ENCODE data around the gene SYMPK.
A peak's percentile ranks its signal among the peaks of the same experiment; 100 is the strongest.
"Not testable (repeated sequence)": the region's sequence is repeated elsewhere in the genome, so short reads cannot be mapped to it uniquely, and the experiment has no call there.

Gene SYMPK

DNA sequence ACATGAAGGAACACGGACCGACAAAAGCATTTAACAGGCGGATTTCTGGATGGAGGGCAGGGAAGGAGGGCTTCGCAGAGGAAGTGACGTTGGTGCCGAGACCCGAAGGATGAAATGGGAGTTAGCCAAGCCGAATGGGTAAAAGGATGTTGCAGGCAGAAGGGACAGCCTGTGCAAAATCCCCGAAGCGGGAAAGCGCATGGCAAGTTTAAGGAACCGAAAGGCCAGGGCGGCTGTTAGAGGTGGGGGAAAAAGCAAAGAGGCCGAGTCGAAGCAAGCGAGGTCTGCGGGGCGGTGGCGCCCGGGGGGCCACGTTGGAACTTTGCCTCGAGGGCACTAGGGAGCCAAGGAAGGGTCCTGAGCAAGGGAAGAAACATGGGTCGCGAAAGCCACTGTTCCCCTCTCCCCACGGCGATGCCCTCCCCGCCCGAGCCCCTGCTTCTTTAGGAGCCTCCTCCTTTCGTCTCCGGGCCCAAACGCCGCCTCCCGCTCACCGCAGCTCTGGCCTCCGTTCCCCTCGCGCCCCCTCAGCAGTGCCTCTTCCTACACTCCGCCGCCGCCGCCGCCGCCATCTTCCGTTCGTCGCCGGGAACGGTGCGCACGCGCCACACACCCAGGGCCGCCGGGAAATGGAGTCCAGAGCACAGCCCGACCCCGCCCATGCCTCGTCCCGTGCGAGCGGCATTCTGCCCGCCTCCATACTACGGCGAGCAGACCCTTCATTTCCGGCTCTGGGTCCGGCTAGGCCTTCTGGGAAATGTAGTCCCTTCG lies at the start of gene SYMPK:
Gene SYMPK, minus strand, starts transcription at position 584 of the 771 bp plus-strand sequence. CDS start 8,652 bp downstream, outside the sequence.
- DNase-seq: peak; percentile 99

DNA sequence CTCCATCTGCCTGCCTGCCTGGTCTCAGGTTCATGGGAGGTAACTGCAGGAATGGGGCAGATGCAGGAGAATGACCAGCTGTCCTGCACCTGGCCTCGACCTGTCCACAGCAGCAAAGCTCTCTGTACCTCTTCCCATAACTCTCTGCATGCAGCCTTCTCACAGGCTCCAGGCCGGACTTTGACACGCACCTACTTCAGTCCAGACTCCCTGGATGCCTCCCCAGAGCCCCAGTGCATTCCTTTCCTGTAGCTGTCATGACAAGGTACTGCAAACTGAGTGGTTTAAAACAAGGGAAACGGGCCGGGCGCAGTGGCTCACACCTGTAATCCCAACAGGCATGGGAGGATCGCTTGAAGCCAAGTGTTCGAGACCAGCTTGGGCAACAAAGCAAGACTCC lies 48.3 kb upstream of the SYMPK start:
- DNase-seq: no peak

- no peak for DNase-seq
Observed at GRCh38 chr19:45908956-45909355, 46.0 kb upstream of the SYMPK start.

DNA sequence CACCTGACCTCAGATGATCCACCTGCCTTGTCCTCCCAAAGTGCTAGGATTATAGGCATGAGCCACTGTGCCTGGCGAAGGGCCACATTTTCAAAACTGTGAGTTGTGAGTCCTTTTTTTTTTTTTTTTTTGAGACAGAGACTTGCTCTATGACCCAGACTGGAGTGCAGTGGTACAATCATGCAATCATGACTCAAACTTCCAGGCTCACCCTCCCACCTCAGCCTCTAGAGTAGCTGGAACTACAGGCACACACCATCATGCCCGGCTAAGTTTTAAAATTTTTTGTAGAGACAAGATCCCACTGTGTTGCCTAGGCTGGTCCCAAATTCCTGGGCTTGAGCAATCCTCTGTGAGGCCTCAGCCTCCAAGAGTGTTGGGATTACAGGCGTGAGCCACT lies 43.3 kb upstream of the SYMPK start:
- DNase-seq: no peak

GRCh38 chr19:45905011-45905410 lies 42.1 kb upstream of the SYMPK start:
- DNase-seq: no peak

- DNase-seq: peak; percentile 99
Observed at GRCh38 chr19:45902651-45903625, 40.0 kb upstream of the SYMPK start.

DNA sequence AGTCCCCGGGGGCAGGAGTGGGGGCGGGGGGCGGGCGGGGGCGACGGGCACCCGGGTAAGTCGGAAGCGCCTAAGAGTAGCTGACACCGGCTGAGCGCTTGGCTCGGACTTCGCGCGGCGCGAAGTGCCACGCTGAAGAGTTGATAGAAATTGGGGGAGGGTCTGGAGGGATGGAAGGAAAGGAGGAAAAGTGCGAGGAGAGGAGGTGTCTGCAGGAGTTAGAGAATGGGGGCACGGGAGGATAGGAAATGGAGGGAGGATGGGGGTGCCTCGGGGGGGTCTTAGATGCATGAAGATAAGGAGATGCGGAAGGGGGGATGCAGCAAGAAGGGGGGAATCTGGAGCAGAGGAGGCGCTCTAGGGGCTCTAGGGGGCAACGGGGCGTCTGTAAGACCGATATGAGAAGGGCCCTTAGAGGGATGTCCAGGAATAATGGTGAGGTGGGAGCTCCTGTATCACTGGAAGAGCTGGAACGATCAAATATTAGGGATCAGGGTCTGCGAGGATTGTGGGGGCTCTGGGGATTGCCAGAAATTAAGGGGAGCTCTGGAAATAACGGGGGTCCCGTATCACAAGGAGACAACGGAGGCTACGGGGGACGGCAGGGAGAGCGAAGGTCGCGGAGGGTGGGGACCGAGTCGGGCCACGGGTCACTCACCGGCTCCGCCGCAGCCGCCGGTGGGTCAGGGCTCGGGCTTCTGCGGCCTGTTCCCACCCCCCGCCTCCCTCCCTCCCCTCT lies 39.1 kb upstream of the SYMPK start, which contains the start of gene MYPOP:
Gene MYPOP, minus strand, starts transcription at position 702 of the 739 bp plus-strand sequence. CDS start 840 bp downstream, outside the sequence.
- DNase-seq: peak in 1 of 2 experiments; percentile 11

DNA sequence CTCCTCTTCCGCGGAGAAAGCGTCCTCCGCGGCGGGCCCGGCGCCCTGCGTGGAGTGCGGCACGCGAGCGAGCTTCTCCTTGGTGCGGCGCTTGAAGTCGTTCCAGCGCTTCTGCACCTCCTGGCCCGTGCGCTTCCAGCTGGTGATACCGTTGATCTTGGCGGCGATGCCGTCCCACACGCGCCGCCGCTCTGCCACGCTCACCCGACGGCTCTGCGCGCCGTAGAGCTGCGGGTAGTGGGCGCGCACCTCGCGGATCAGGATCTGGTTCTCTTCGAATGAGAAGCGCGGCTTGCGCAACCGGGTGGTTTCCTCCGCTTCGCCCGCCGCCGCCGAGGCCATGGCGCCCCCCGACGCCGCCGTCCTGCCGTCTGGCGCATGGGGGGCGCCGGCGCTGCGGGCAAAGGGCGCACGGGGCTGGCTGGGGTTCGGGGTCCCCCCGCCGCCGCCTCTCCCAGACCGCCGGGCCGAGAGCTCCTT lies 38.5 kb upstream of the SYMPK start:
- DNase-seq: peak; percentile 33 to 40

DNA sequence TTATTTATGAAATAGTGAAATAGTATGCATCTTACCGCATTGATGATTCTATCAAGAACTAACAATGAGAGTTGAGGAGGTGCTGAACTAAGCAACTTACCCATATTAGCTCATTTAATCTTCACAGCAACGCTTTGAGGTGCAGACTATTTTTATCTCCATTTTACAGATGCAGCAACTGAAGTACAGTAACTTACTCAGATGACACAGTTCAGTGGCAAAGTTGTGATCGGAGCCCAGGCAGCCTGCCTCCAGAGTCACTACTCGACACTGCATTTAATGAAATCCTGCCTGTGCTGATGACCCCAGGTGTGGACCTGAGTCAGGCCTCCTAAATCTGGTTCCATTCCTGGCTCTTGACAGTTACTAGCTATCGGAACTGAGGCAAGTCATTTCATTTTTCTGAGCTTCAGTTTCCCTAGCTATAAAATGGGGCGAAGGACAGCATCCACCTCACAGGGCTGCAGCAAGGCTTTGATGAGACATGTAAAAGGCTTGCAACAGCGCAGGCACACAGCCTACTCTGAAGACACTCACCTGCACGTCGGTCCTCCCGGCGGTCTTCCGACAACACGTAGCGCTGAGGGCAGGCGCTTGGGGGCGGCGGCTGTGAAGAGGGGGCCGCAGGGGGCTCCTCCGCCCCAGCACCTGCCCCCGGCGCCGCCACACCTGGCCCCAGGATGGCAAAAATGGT lies 37.9 kb upstream of the SYMPK start:
- no peak for DNase-seq

- DNase-seq: no peak
Observed at GRCh38 chr19:45899919-45900589, 37.1 kb upstream of the SYMPK start.

GRCh38 chr19:45899253-45899652 lies 36.3 kb upstream of the SYMPK start:
- DNase-seq: no peak

- no peak for DNase-seq
Observed at GRCh38 chr19:45897261-45897812, 34.4 kb upstream of the SYMPK start.

GRCh38 chr19:45895983-45896599 lies 33.1 kb upstream of the SYMPK start:
- DNase-seq: not testable (repeated sequence)

- DNase-seq: no peak
Observed at GRCh38 chr19:45895519-45895972, 32.6 kb upstream of the SYMPK start.

GRCh38 chr19:45890877-45891276 lies 27.9 kb upstream of the SYMPK start:
- DNase-seq: no peak

DNA sequence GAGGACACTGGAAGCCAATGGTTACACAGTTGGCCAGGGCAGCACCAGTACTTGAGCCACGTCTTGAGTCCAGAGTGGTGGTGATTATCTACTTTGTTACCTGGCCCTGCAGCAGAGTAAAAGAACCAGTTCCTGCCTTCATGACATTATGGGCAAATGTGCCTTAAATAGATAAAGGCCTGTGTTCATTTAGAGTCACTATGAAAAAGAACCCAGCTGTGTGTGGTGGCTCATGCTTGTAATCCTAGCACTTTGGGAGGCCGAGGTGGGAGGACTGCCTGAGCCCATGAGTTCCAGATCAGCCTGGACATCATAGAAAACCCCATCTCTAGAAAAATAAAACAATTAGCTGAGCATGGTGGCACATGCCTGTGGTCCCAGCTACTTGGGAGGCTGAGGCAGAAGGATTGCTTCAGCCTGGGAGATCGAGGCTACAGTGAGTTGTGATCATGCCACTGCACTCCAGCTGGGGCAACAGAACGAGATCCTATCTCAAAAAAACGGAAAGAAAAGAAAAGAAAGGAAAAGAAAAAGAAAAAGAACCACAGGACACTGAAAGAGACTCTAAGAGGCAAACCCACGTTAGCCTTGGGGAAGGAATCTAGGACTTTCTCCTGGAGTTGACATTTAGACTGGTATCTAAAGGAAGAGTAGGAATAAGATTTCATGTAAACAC lies 26.4 kb upstream of the SYMPK start:
- DNase-seq: no peak

GRCh38 chr19:45887200-45887710 lies 24.3 kb upstream of the SYMPK start:
- DNase-seq: no peak

GRCh38 chr19:45886427-45887199 lies 23.7 kb upstream of the SYMPK start:
- peak; percentile 93 to 95 for DNase-seq
